HG02678 (cell line): ENCODE results near the gene NPY2R.

ENCODE experiments used
- ATAC-seq: cut with Tn5 transposase; IDR thresholded peaks from one replicate; pipeline ENCODE4 v1.9.1; 2021; ENCODE audit warnings: mild to moderate bottlenecking, moderate library complexity; ENCODE audit not compliant: unreplicated experiment

Gene NPY2R, protein sequence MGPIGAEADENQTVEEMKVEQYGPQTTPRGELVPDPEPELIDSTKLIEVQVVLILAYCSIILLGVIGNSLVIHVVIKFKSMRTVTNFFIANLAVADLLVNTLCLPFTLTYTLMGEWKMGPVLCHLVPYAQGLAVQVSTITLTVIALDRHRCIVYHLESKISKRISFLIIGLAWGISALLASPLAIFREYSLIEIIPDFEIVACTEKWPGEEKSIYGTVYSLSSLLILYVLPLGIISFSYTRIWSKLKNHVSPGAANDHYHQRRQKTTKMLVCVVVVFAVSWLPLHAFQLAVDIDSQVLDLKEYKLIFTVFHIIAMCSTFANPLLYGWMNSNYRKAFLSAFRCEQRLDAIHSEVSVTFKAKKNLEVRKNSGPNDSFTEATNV

DNA sequence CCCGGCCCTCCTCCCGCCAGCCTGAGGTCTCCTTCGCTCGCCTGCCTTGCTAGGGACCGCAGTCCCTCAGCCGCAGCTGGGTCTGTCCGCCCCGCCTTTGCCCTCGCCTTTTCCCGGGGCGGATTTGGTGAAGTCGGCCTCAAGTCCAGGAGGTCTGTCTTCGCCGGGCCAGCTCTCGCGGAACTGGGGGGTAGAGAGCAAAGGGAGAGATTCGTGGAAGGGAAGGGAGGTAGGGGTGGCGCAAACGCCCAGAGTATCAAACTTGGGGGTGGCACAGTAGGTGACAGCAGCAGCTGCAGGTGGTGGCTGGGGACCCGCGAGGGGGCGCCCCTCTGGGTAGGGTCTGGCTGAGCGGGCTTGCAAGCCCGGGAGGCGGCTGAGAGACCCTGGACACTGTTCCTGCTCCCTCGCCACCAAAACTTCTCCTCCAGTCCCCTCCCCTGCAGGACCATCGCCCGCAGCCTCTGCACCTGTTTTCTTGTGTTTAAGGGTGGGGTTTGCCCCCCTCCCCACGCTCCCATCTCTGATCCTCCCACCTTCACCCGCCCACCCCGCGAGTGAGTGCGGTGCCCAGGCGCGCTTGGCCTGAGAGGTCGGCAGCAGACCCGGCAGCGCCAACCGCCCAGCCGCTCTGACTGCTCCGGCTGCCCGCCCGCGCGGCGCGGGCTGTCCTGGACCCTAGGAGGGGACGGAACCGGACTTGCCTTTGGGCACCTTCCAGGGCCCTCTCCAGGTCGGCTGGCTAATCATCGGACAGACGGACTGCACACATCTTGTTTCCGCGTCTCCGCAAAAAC lies at the start of gene NPY2R:
TSS of gene NPY2R (plus strand) at position 379 of the 797 bp plus-strand sequence. CDS start 5,304 bp downstream, outside the sequence.
- no peak for ATAC-seq

- ATAC-seq = no peak
These were observed 47.1 kb upstream of the NPY2R start for GRCh38 chr4:155161357-155161756.

DNA sequence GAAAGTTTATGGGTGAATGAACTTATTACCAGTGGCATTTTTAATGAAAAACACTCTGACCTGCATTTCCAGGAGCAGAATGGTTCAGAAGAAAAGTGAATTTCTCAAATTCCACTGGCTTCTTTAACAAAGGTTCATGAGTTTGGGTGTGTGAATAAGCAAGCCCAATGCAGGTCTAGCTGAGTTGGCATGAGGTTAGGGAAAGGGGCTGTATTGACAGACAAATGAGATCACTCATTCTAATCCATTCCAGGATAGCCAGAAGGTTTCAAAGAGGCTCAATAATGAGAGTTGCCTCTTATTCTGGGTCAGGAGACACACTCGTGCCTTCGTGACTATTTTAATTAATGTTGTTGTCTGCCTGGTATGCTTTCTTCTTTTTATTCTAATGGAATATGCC lies 43.7 kb upstream of the NPY2R start:
- no peak for ATAC-seq

DNA sequence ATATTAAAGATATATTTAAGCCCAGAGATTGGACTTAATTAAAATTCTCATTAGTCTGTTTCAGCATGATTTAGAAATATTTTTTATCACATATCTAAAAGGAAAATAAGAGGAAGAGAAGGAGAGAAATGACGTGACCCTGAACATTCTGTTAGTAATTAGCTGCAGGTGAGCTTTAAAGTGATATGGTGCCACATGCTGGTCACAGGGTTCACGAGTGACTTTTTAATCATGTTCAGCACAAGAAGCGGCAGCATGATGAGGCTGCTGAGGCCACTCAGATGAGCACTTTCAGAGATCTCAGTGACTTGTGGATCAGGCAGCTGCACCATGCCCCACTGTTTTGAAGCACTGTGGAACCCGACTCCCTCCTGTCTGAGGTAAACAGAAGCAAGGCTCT lies 37.9 kb upstream of the NPY2R start:
- ATAC-seq = no peak

DNA sequence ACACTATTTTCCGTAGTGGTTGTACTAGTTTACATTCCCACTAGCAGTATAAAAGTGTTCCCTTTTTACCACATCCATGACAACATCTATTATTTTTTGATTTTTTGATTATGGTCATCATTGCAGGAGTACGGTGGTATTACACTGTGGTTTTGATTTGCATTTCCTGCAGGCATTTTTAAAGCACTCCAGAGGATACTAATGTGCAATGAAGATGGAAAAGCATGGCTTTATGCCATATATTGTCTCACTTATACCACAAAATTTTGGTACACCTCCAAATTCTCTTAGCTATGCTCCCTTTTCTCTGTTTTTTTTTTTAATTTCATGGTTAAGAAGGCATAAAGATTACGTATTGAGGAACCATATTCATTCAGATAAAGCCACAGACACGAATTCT lies 35.1 kb upstream of the NPY2R start:
- no peak for ATAC-seq

- no peak for ATAC-seq
These were observed 33.8 kb upstream of the NPY2R start for GRCh38 chr4:155174668-155175067.

- ATAC-seq = no peak
These were observed 29.2 kb upstream of the NPY2R start for GRCh38 chr4:155179216-155179615.

- ATAC-seq = no peak
These were observed 21.5 kb upstream of the NPY2R start for GRCh38 chr4:155186972-155187371.

GRCh38 chr4:155187989-155188388 lies 20.4 kb upstream of the NPY2R start:
- no peak for ATAC-seq

DNA sequence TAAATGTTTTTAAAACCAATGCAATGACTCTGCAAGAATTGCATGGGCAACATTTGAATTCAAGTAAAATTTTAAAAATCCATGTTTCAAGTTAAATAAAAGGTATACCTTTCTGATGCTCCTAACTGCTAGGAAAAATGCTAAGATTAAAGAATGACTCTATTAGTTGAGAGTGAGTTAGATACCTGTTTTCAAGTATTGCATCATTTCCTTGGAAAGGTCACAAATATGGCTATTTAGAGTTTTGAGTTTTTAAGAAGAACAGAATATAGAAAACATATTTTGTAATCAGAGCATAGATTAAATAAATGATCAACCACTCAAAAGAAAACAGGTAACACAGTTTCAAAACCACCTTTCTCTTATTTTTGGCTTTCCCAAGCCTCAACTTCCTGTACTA lies 18.3 kb upstream of the NPY2R start:
- no peak for ATAC-seq

DNA sequence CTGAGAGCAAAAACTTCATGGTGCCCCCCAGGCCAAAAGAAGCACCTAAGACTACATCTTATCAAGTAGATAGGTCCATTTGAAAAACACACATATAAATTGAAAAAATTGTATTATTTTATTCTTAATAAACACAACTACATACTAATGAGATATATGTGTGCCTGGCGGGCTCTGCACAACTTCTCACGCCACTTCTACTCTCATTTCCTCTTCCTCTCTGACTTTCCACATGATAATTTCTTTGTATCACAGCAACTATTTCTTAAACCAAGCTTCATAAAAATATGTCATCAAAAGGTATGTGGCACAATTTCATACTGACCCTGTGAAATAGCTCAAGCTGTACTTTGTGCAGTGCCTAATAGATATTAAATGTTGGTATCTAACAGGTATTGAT lies 10.7 kb upstream of the NPY2R start:
- no peak for ATAC-seq

DNA sequence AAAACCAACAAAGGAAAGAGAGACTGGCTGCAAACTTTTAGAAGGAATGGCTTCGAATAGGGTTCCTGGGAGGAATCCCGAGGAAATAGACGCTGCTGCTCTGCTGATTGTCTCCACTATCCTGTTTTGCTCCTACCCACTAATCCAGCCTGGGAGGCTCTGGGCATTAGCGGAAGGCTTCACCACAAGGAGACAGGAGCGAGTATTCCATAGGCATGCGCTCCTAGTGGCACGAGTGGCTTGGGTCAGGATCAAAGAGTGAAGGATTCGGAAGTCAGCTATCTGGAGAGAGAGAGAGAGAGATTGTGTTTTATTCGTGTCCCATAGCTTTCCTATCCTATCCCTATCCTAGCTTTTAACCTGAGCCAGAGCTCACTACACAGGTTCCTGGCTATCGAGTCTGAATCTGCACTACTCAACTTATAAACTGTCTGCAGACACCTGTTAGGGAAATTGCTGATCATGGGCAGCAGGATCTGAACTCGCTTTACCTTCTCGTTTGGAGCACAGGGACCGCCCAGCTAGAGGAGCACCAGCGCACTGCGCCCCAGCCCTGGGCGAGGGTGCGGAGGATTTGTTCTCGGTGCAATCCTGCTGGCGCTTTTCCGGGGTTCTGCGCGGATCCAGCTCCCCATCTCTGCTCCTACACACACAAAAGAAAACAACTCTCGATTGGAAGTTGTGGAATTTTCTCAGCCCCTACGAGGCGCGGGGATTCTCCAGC lies 740 bp upstream of the NPY2R start:
- ATAC-seq = no peak

DNA sequence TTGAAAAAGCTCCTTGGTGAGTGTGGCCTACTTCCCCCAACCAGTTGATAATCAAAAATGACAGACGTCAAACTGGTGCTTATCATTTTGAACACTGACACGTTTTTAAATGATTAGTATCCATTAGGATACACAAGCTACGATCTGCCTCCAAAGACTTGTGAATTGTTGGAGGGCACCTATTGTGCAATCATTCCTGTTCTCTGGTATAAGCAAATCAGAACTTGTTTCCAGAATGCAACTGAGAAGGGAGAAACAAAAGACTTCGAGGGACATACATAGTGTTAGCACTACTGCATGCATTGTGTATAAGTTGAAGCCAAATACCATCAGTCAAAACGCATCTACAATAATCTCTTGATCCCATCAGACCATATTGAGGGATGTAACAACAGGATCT lies 11.6 kb downstream of the NPY2R start:
- ATAC-seq = no peak

- ATAC-seq = no peak
These were observed 18.7 kb downstream of the NPY2R start for GRCh38 chr4:155227131-155227530.

- ATAC-seq = no peak
These were observed 20.3 kb downstream of the NPY2R start for GRCh38 chr4:155228713-155229112.

DNA sequence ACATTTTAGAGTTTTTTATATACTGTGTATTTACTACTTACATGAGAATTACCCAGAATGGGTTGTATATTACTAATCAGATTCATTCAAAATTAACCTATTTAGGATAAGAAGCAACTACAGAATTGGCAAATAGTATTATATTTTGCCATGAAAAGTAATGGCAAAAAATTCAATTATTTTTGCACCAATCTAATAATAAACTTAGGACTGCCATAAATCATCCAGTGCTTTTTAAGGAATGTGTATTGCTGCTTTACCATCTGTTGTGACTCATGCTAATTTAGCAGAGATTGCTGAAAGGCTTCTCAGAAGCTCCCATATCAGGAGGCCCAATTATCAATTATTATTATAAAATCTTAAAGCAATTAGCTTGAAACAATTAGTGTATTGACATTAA lies 24.0 kb downstream of the NPY2R start:
- no peak for ATAC-seq

DNA sequence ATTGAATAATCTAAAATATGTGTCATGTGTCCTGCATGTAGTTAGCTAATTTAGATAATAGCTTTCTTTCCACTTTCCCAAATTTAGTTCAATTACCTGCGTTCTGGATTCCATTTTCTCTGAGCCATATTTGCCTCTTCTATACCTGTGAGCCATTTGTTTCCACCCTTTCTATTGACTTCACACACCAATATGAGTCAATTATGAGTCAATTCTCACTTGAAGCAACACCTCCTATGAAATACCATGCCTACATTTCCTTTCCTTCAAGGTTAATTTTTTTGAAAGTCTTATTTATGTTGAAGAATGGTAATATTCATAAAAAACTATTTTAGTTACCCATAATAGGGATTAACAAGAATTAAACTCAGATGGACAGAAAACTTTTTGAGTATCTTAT lies 25.8 kb downstream of the NPY2R start:
- no peak for ATAC-seq

DNA sequence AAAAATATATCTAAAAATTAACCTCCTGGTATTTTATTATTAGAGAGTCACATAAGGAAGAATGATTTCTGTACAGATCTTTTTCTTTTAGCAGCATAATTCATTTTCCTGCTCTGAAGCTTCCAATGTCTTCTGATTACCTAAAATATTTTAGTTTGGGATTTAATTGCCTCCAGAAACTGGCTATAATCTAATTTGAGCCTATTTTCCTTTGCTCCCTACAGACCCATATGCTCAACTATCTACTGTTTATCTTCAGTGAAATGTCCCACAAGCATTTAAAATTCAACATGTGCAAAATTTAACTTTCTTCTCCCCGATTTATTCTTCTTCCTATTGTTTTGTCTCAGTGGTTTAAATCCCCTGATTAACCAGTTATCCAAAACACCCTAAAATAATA lies 29.1 kb downstream of the NPY2R start:
- no peak for ATAC-seq

- no peak for ATAC-seq
These were observed 32.8 kb downstream of the NPY2R start for GRCh38 chr4:155241225-155241624.

- ATAC-seq = no peak
These were observed 33.2 kb downstream of the NPY2R start for GRCh38 chr4:155241664-155242063.

DNA sequence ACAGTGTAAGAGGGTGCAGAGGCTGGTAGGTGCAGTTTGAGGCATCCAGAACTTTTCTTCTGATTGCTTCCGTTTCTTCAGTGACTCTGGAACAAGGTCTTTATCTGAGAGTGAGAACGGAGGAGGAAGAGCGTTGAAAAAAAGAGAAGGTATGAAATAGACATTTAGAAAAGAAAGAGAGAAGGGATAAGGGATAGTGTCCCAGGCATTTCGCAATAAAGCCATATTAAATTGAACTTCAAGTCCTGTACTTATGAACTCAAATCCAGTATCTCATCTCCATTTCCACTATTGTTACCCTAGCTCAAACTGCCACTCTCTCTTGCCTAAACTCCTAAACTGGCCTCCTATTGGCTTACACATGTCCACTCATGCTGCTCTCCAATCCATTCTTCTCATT lies 36.7 kb downstream of the NPY2R start:
- no peak for ATAC-seq
